Neural progenitor cell (in vitro differentiated cells): Measurements from ENCODE around the gene TBP. TPM values are rescaled to one million over a fixed set of nuclear protein-coding genes. Genes with fewer than 3 reads are reported as not detected.

ENCODE experiments used
- DNase-seq: peaks from one replicate; pipeline ENCODE4 v3.0.0-alpha.2; 2016; ENCODE audit warnings: low spot score
- H2AFZ ChIP-seq: fragments of 200-600 bp; sonication (generic); replicated peaks from 2 replicates; pipeline ENCODE4 v1.6.1; 2016; ENCODE audit warnings: antibody characterized with exemption
- H3F3A ChIP-seq: fragments of 200-600 bp; sonication (generic); 2 replicates; pipeline ENCODE4 v1.6.1; 2016; ENCODE audit warnings: antibody characterized with exemption, low read depth
- H3K27ac ChIP-seq: fragments of 200-600 bp; sonication (generic); 2 replicates; pipeline ENCODE4 v1.5.1; 2016; ENCODE audit warnings: mild to moderate bottlenecking
- H3K27me3 ChIP-seq: fragments of 200-600 bp; sonication (generic); 2 replicates; pipeline ENCODE4 v1.6.1; 2016; ENCODE audit warnings: mild to moderate bottlenecking, moderate library complexity
- H3K36me3 ChIP-seq: fragments of 200-600 bp; sonication (generic); 2 replicates; pipeline ENCODE4 v1.5.1; 2016
- H3K4me1 ChIP-seq: fragments of 200-600 bp; sonication (generic); 2 replicates; pipeline ENCODE4 v1.6.1; 2016; ENCODE audit warnings: mixed run types
- H3K4me2 ChIP-seq: fragments of 200-600 bp; sonication (generic); 2 replicates; pipeline ENCODE4 v1.6.1; 2016
- H3K4me3 ChIP-seq: fragments of 200-600 bp; sonication (generic); 2 replicates; pipeline ENCODE4 v1.5.1; 2016
- H3K79me2 ChIP-seq: fragments of 200-600 bp; sonication (generic); 2 replicates; pipeline ENCODE4 v1.6.1; 2016; ENCODE audit warnings: low read depth
- H3K9ac ChIP-seq: fragments of 200-600 bp; sonication (generic); 2 replicates; pipeline ENCODE4 v1.6.1; 2016
- H3K9me3 ChIP-seq: fragments of 200-600 bp; sonication (generic); 2 replicates; pipeline ENCODE4 v1.5.1; 2016; ENCODE audit warnings: low read depth
- H4K20me1 ChIP-seq: fragments of 200-600 bp; sonication (generic); 2 replicates; pipeline ENCODE4 v1.6.1; 2016; ENCODE audit warnings: low read depth
- H3K27ac Mint-ChIP-seq: 3 replicates; pipeline ENCODE4 v1.8.0; 2021; ENCODE audit warnings: mixed read lengths
- H3K27me3 Mint-ChIP-seq: 2 replicates; pipeline ENCODE4 v1.8.0; 2022; ENCODE audit warnings: low read depth, mild to moderate bottlenecking, inconsistent platforms, moderate library complexity, mixed read lengths; ENCODE audit not compliant: insufficient read depth
- H3K36me3 Mint-ChIP-seq: 3 replicates; pipeline ENCODE4 v1.8.0; 2021; ENCODE audit warnings: mixed read lengths
- H3K4me1 Mint-ChIP-seq: 3 replicates; pipeline ENCODE4 v1.8.0; 2021; ENCODE audit warnings: mixed read lengths
- H3K4me3 Mint-ChIP-seq: 3 replicates; pipeline ENCODE4 v1.8.0; 2021; ENCODE audit warnings: mild to moderate bottlenecking, moderate library complexity, mixed read lengths
- H3K9me3 Mint-ChIP-seq: 3 replicates; pipeline ENCODE4 v1.8.0; 2020; ENCODE audit warnings: mixed read lengths
- EZH2 ChIP-seq: fragments of 200-600 bp; sonication (generic); IDR thresholded peaks from 2 replicates; pipeline ENCODE4 v1.6.1; 2017; ENCODE audit warnings: antibody characterized with exemption, mild to moderate bottlenecking, moderate library complexity
- EZH2phosphoT487 ChIP-seq: fragments of 200-600 bp; sonication (generic); IDR thresholded peaks from 2 replicates; pipeline ENCODE4 v1.6.1; 2017; ENCODE audit warnings: antibody characterized with exemption
- total RNA-seq: library from RNA; depleted of rRNA; stranded (reverse); fragments of >200 nt; gene quantifications from 2 replicates; pipeline ENCODE4 v1.2.3, GENCODE V29; 2015; ENCODE audit warnings: low replicate concordance
- TF ChIP-seq, protein P1 (sequence below): fragments of 200-600 bp; sonication (generic); IDR thresholded peaks from 2 replicates; pipeline ENCODE4 v1.5.1; 2017; ENCODE audit warnings: antibody characterized with exemption, mild to moderate bottlenecking

TBP gene
- total RNA-seq, 1 donor from 2014 or later: 23.0 TPM

GRCh38 chr6:170532867-170533488 is 21.2 kb upstream of the TBP start:
- peaks cover 15% of the 10 kb centered on the region for H3K36me3 ChIP-seq
- H2AFZ ChIP-seq: no peak overlapping the region
- peaks cover 15% of the 10 kb centered on the region for H3K36me3 Mint-ChIP-seq
- no peaks in the 10 kb centered on the region for H3K27me3 Mint-ChIP-seq
- H3K4me3 ChIP-seq: no peak overlapping the region
- no peak overlapping the region for H3K27ac Mint-ChIP-seq
- no peaks in the 10 kb centered on the region for H3K9me3 Mint-ChIP-seq
- no peak overlapping the region for H3K27ac ChIP-seq
- H3K4me1 ChIP-seq: no peaks in the 10 kb centered on the region
- no peaks in the 10 kb centered on the region for H3K79me2 ChIP-seq
- peaks cover 8% of the 10 kb centered on the region for H4K20me1 ChIP-seq
- no peak overlapping the region for H3K4me2 ChIP-seq
- peaks cover 13% of the 10 kb centered on the region for H3F3A ChIP-seq
- H3K27me3 ChIP-seq: no peaks in the 10 kb centered on the region
- peaks cover 4% of the 10 kb centered on the region for H3K4me1 Mint-ChIP-seq
- DNase-seq: no peak
- no peak overlapping the region for H3K4me3 Mint-ChIP-seq
- TF ChIP-seq, protein P1, sequence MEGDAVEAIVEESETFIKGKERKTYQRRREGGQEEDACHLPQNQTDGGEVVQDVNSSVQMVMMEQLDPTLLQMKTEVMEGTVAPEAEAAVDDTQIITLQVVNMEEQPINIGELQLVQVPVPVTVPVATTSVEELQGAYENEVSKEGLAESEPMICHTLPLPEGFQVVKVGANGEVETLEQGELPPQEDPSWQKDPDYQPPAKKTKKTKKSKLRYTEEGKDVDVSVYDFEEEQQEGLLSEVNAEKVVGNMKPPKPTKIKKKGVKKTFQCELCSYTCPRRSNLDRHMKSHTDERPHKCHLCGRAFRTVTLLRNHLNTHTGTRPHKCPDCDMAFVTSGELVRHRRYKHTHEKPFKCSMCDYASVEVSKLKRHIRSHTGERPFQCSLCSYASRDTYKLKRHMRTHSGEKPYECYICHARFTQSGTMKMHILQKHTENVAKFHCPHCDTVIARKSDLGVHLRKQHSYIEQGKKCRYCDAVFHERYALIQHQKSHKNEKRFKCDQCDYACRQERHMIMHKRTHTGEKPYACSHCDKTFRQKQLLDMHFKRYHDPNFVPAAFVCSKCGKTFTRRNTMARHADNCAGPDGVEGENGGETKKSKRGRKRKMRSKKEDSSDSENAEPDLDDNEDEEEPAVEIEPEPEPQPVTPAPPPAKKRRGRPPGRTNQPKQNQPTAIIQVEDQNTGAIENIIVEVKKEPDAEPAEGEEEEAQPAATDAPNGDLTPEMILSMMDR: no peak
- no peak for TF ChIP-seq EZH2phosphoT487
- TF ChIP-seq EZH2: no peak
- H3K9ac ChIP-seq: no peak overlapping the region
- H3K9me3 ChIP-seq: no peaks in the 10 kb centered on the region

- Histone ChIP-seq H3F3A (peaks cover 13% of the 10 kb centered on the region), H3K79me2 (peaks cover 3% of the 10 kb centered on the region), H2AFZ (no peak overlapping the region), H3K4me2 (no peak overlapping the region), H3K4me3 (no peak overlapping the region), H3K9ac (no peak overlapping the region), H4K20me1 (peaks cover 11% of the 10 kb centered on the region), H3K27me3 (no peaks in the 10 kb centered on the region), H3K9me3 (no peaks in the 10 kb centered on the region), H3K4me1 (no peaks in the 10 kb centered on the region), H3K36me3 (peaks cover 16% of the 10 kb centered on the region), H3K27ac (no peak overlapping the region)
- peaks cover 4% of the 10 kb centered on the region for H3K4me1 Mint-ChIP-seq
- no peak overlapping the region for H3K27ac Mint-ChIP-seq
- H3K9me3 Mint-ChIP-seq: no peaks in the 10 kb centered on the region
- no peak overlapping the region for H3K4me3 Mint-ChIP-seq
- H3K27me3 Mint-ChIP-seq: no peaks in the 10 kb centered on the region
- H3K36me3 Mint-ChIP-seq: peaks cover 15% of the 10 kb centered on the region
- no peak for TF ChIP-seq EZH2
- no peak for TF ChIP-seq EZH2phosphoT487
- TF ChIP-seq, protein P1: no peak
- DNase-seq: no peak
Measured at GRCh38 chr6:170533792-170534191, 20.4 kb upstream of the TBP start.

DNA sequence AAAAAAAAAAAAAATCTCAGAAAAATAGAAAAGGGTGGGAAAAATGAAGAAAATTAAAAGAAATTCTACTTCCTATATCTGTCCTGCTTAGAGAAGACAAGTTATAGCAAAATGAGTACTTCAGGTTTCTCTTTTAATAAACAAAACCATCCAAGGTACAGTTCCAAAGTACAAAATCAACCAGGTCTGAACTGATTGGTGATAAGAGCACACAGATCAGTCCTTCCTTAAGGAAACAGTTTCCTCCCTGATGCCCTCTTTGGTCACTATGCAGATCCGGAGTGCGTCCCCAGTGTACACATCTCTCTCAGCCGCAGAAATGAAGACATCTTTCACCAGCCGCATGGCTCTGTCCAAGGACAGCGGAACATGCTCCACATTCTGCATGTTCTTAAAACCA is 19.2 kb upstream of the TBP start:
- no peaks in the 10 kb centered on the region for H3K27me3 Mint-ChIP-seq
- no peak for TF ChIP-seq EZH2phosphoT487
- TF ChIP-seq, protein P1: no peak
- no peak for TF ChIP-seq EZH2
- no peak overlapping the region for H3K27ac ChIP-seq

More for the DNA sequence above, 19.2 kb upstream of the TBP start:
- Histone ChIP-seq H3K4me1 (no peaks in the 10 kb centered on the region), H3K36me3 (peaks cover 27% of the 10 kb centered on the region), H3K9ac (no peak overlapping the region), H3K4me3 (no peak overlapping the region), H3K27me3 (no peaks in the 10 kb centered on the region), H2AFZ (no peak overlapping the region), H3K4me2 (no peak overlapping the region), H3F3A (peaks cover 13% of the 10 kb centered on the region), H3K79me2 (peaks cover 15% of the 10 kb centered on the region), H4K20me1 (peaks cover 18% of the 10 kb centered on the region), H3K9me3 (no peaks in the 10 kb centered on the region)
- H3K9me3 Mint-ChIP-seq: no peaks in the 10 kb centered on the region
- peaks cover 18% of the 10 kb centered on the region for H3K36me3 Mint-ChIP-seq
- H3K27ac Mint-ChIP-seq: no peak overlapping the region
- no peak overlapping the region for H3K4me3 Mint-ChIP-seq
- no peak for DNase-seq
- H3K4me1 Mint-ChIP-seq: peaks cover under 1% of the 10 kb centered on the region
